ENCODE measurements around the gene FBLIM1. TPM values are rescaled to one million over a fixed set of nuclear protein-coding genes. Genes with fewer than 3 reads are reported as not detected.

FBLIM1 gene
- total RNA-seq, 1 experiment from 2014 or later, result 64.7 TPM

DNA sequence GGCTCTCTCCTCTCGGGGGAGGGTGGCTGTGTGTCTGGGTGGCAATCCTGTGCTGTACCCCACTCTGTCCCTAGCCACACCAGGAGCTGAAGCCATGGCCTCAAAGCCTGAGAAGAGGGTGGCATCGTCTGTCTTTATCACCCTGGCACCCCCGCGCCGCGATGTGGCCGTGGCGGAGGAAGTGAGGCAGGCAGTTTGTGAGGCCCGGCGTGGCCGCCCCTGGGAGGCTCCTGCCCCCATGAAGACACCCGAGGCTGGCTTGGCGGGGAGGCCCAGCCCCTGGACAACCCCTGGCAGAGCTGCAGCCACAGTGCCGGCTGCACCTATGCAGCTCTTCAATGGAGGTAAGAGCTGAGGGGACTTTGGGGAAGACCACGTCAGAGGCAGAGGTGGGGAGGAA, 6.3 kb downstream of the FBLIM1 start:
- Histone ChIP-seq H3T11ph (ENCODE audit: low read length) (no peak overlapping the region), H3K27me3 (ENCODE audit: insufficient read depth, low read length) (no peaks in the 10 kb centered on the region), H4K8ac (replicated peaks; ENCODE audit: insufficient read length, low read depth, low read length) (no peak overlapping the region), H3K14ac (ENCODE audit: insufficient read depth, low read length) (no peak overlapping the region), H3K4ac (ENCODE audit: low read depth, low read length) (no peak overlapping the region), H3K27ac (ENCODE audit: insufficient read length, low read depth, low read length) (no peak overlapping the region), H3K79me1 (ENCODE audit: insufficient read depth, low read depth, low read length, poor library complexity, severe bottlenecking) (no peaks in the 10 kb centered on the region), H2AK5ac (ENCODE audit: insufficient read length, low read length) (no peak overlapping the region), H2BK5ac (ENCODE audit: insufficient read length, low read length) (no peak overlapping the region), H3K79me2 (ENCODE audit: insufficient read depth, low read length) (peaks cover 18% of the 10 kb centered on the region; the same call in 1 of the 2 replicates), H3K23me2 (ENCODE audit: insufficient read length, low read depth, low read length, poor library complexity, severe bottlenecking) (no peaks in the 10 kb centered on the region), H4K5ac (ENCODE audit: insufficient read length, low read depth, low read length) (no peak overlapping the region), H3K4me2 (ENCODE audit: insufficient read depth, insufficient read length, low read length) (no peak overlapping the region), H3K9me3 (ENCODE audit: control insufficient read depth, low read depth, low read length) (no peaks in the 10 kb centered on the region), H2BK15ac (ENCODE audit: low read depth, low read length) (no peak overlapping the region), H4K20me1 (ENCODE audit: control insufficient read depth, insufficient read depth, insufficient read length) (no peaks in the 10 kb centered on the region), H2AFZ (ENCODE audit: low read length) (no peak overlapping the region), H3K18ac (ENCODE audit: insufficient read length, low read depth, low read length) (no peak overlapping the region), H2BK120ac (ENCODE audit: low read depth, low read length, poor library complexity, severe bottlenecking) (no peak overlapping the region), H3K23ac (ENCODE audit: insufficient read length, low read depth, low read length) (no peak overlapping the region), H3K9ac (ENCODE audit: extremely low read depth, insufficient read length, low read length) (no peak overlapping the region), H3K4me1 (ENCODE audit: insufficient read depth, low read length) (peaks cover 4% of the 10 kb centered on the region; the same call in 1 of the 2 replicates), H2BK20ac (ENCODE audit: low read depth, low read length, poor library complexity, severe bottlenecking) (no peak overlapping the region), H2BK12ac (ENCODE audit: insufficient read length, low read depth, low read length) (no peak overlapping the region), H4K91ac (ENCODE audit: insufficient read length, low read depth, low read length) (no peak overlapping the region), H3K56ac (ENCODE audit: insufficient read length, low read depth, low read length) (no peak overlapping the region)
- peaks cover 36 to 53% (median 39%) of the 10 kb centered on the region in 3 experiments; a peak in 6 of 7 replicates for H3K36me3 Mint-ChIP-seq (ENCODE audit: insufficient read depth in 1 of 3, low read depth in 3 of 3)
- TF ChIP-seq, protein P1, sequence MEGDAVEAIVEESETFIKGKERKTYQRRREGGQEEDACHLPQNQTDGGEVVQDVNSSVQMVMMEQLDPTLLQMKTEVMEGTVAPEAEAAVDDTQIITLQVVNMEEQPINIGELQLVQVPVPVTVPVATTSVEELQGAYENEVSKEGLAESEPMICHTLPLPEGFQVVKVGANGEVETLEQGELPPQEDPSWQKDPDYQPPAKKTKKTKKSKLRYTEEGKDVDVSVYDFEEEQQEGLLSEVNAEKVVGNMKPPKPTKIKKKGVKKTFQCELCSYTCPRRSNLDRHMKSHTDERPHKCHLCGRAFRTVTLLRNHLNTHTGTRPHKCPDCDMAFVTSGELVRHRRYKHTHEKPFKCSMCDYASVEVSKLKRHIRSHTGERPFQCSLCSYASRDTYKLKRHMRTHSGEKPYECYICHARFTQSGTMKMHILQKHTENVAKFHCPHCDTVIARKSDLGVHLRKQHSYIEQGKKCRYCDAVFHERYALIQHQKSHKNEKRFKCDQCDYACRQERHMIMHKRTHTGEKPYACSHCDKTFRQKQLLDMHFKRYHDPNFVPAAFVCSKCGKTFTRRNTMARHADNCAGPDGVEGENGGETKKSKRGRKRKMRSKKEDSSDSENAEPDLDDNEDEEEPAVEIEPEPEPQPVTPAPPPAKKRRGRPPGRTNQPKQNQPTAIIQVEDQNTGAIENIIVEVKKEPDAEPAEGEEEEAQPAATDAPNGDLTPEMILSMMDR (conservative IDR thresholded peaks at IDR 0.05), result no peak
- no peaks in the 10 kb centered on the region for H3K9me3 Mint-ChIP-seq
- peak overlapping the region in 1 of 3 experiments; percentile 39; a peak in 1 of 7 replicates for H3K27ac Mint-ChIP-seq
- peaks cover 22 to 26% of the 10 kb centered on the region in 2 experiments for H3K4me1 Mint-ChIP-seq
- DNase-seq, result no peak
- no peak overlapping the region for H3K4me3 Mint-ChIP-seq
- WGBS (ENCODE audit: extremely low coverage, insufficient read length, low lambda C conversion rate), result no CpG with 5 or more reads among the region's 15 CpGs
- H3K27me3 Mint-ChIP-seq (ENCODE audit: low read depth), result no peaks in the 10 kb centered on the region
